Stromal cell of bone marrow (primary cell): Measurements from ENCODE around the gene B4GALT7.

Experiments used
- DNase-seq: peaks from one replicate; pipeline ENCODE4 v3.0.0-alpha.2; 2012; ENCODE audit warnings: low read depth

B4GALT7 gene

DNA sequence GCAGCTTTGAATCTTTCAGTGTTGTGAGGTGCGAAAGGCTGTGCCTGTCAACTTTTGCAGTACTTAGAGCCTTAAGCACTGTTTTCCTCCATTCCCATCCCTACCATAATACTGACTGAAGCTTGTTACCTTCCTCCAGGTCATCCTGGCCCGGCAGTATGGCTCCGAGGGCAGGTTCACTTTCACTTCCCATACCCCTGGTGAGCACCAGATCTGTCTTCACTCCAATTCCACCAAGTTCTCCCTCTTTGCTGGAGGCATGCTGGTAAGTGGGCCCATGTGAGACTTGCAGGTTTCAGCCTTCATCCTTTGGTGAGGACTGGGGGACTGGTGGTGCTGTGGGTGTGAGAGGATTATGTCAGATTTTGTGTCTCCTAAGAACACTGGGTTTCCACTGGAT lies 6.4 kb upstream of the B4GALT7 start:
- no peak for DNase-seq

DNA sequence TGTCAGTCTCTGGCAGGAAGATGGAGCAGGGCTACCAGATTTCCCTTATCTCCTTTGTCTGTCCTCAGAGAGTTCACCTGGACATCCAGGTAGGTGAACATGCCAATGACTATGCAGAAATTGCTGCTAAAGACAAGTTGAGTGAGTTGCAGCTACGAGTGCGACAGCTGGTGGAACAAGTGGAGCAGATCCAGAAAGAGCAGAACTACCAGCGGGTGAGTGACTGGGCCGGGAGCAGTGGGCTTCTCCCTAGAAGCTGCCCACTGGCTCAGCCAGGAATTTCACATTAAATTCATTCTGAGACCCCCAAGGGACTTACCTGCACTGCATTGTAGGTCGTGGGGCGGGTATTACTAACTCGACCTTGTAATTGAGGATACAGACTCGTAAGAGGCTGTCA lies 5.9 kb upstream of the B4GALT7 start:
- DNase-seq: no peak

DNA sequence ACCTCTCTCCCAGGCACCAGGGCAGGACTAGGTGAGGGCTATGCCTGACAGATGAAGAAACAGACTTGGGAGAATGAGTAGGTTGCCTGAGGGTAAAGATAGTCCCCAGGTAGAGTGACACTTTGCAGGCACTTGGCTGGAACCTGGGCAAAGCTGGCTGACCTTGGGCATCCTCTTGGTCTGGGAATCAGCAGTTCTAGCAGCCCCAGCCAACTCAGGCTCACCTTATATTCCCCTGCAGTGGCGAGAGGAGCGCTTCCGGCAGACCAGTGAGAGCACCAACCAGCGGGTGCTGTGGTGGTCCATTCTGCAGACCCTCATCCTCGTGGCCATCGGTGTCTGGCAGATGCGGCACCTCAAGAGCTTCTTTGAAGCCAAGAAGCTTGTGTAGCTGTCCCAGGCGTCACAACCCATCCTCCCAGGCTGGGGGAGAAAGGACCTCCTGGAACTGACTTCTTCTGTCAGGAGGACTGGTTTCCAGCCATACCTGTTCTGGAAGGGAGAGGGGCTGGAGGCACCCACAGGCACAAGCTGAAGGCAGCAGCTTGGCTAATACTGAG lies 4.8 kb upstream of the B4GALT7 start:
- no peak for DNase-seq

DNA sequence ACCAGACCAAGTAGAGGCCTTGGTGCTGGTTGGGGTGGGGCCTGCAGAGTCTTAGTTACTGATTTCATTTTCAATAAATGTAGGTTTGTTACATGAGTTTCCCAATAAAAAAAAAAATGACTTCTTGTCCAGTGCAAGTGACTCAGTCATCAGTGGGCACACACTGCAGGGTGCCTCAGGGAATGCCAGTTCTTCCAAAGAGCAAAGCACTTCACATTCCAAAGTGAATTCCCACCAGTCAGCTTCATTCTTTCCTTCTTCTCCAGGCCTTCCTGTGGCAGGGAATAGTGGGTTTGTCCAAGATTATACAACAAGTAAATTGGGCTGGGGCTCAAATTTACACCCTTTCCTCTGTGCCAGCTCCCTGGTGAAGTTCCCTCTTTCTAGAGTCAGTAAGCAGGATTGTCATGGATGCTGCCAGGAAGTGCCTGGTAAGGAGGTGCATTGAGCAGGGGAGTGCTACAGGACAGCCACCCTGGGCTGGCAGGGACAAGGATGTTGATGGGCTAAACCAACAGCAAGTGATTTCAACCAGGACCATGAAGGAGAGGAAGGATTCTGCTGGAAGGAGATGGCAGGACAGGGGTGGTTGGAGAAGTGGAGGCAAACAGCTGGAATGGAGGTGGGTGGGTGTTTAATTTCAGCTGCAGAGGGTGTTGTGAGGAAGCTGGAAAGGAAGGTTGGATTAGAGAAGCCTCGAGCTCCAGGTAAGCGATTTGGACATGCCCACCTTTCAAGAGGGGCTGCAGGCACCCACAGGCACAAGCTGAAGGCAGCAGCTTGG lies 3.7 kb upstream of the B4GALT7 start:
- DNase-seq: no peak

DNA sequence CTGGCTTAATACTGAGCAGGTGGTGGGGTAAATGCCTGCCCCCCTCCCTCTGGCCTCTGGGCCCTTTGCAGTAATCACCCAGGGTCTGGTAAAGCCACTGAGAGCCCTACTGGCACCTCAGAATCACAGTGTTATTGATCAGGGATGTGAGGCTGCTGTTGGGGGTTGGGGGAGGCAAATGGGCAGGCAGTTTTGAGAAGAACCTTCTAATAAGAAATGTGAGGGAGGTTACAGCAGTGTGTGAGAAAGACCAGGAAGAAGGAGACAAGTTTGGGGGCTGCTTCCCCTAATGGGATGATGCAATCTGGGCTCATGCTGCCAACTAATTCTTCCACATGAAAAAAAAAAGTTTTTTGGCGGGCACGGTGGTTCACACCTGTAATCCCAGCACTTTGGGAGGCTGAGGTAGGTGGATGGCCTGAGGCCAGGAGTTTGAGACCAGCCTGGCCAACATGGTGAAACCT lies 3.1 kb upstream of the B4GALT7 start:
- no peak for DNase-seq

DNA sequence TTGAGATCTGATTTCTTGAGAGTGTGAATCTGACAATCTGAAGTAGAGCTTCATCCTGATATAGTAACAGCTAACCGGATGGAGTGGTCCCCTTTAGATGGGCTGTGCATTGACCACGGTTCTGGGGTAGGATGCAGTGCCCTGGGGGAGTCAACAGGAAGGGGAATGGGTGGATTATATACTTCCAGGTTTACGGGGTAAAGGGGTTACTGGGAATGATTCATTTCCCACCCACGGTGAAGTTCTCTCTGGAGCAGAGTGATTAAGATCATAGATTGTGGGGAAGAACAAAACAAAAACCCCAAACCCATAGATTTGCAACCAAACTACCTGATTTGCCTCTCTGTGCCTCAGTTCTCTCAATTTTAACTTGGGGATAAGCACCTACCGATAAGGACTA lies 1.5 kb upstream of the B4GALT7 start:
- DNase-seq: no peak

DNA sequence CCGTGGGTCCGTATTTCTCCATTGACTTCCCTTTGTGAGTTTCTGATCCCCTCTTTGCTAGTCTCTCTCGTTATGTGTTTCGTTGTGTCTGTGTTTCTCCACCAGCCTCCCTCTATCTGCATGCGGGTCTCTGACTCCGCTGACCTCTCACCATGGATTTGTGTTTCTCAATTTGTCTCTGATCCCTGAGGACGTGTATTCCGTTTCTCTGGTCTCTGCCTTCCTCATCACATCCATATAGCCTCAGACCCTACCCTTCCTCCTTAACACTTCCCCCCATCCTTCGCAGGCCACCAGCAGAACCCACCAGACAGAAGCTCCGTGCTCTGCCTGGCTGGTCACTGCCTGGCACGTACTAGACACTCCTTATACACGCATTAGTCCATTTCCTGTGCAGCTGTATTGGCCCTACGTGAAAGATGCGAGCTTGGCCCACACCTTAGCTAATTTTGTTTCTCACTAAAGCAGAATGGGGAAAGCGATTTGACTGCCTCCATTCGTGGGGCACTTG lies 631 bp downstream of the B4GALT7 start:
- DNase-seq: no peak

DNA sequence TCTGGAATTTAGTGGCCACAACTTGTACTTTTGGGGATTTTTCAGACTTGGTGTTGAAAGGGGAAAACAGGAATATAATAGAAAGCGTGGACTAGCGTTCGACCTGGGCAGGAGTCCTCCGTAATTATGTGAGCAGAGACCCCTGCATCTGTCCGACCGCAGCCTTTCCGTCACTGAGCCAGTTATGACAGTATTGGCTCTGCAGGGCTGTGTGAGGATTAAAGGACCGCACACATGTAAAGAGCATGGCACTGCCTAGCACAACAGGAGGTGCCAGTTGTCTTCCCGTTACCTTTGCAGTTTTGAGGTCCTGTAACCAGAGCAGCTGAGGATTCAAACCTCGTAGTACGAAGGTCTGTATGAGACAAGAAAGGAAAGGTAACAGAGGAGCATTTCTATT lies 1.2 kb downstream of the B4GALT7 start:
- DNase-seq: no peak

DNA sequence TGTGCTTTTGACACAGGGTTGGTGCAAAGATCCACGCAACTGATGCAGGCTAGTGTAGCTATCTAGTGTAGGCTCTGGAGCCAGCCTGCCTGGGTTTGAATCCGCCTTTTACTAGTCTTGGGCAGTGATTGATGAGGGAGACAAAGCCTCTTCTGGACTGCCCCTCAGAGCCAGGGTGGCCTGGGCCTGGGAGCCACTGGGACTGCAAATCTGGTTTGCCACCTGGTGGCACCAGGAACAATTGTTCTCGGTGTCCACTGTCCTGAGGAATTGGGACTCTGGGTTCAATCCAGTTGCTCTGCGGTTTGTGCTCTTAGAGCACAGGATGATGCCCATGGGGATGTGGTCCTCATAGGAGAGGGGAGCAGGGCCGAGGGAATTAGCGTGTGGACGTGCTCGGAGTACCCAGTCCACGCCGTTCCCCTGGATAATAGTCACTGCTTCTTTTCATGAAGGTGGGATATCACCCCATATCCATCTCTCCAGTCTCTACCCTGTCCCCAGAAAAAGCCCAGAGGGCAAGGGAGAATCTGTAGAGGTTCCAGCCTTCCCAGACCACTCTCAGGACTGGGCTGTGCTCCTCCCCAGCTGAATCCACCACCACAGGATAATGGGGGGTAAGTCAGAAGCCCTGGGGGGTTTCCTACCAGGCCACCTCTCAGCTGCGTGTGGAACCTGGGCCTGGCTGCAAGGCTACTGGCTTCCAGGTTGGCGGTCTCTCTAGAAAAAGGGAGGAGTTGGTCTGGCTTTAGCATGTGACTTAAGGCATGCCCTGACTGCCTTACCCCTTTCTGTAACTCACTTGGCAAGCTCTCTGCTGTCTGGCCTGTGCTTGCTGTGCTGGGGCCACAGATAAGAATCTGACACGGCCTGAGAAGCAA lies 1.9 kb downstream of the B4GALT7 start:
- no peak for DNase-seq

DNA sequence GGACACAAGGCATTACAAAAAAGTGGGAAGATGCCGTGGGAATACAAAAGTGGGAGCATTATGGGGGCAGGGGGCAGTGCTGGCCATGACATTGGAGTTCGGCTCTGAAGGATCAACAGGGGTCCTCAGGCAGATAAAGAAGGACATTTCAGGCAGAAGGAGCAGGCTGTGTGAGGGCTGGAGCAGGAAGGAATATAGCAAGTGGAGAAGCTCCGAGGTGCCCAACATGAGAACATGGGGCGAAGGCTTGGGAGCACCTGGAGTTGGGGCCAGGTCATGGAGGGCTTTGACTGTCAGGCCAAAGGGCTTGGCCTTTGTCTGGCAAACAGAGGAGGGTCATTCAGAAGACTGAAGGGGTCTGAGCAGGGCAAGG lies 2.5 kb downstream of the B4GALT7 start:
- no peak for DNase-seq

DNA sequence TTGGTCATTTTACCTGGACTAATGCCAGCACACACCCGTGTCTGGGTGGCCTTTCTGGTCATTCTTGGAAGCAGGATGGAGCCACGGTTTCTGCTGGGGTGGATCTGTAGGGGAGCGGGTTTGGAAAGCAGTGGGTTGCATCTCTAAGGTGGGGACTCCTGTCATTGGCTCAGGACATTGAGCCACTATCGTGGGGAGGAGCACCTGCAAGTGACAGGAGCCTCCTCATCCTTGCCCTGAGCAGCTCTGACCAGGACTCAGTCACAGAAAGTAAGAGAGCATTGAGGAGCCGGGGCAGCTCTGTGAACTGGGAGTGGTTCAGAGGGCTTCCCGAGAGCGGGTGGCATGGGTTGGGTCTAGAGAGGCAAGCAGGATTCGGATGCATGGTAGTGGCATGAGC lies 3.7 kb downstream of the B4GALT7 start:
- no peak for DNase-seq

DNA sequence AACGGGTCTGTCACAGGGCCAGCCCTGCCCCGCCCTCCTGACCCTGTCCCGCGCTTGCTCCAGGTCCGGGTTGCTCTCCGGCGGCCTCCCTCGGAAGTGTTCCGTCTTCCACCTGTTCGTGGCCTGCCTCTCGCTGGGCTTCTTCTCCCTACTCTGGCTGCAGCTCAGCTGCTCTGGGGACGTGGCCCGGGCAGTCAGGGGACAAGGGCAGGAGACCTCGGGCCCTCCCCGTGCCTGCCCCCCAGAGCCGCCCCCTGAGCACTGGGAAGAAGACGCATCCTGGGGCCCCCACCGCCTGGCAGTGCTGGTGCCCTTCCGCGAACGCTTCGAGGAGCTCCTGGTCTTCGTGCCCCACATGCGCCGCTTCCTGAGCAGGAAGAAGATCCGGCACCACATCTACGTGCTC lies 4.2 kb downstream of the B4GALT7 start:
- DNase-seq: no peak

DNA sequence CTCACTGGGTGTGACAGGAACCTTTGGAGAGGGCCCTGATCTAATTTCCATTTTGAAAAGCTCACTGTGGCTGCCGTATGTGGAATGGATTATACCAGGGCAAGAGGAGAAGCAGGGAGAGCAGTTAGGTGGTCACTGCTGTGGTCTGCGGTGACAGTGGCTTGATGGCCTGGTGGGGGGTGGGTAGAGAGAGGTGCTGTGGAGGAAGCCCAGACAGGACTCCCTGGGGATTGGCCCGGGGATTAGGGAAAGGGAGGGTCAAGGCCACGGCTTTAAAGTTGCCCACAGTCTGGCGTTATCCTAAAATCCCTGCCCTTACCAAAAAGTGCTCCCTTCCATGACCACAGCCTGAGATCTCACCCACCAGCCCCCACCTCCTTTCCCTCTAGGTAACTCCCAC lies 4.7 kb downstream of the B4GALT7 start:
- DNase-seq: no peak

DNA sequence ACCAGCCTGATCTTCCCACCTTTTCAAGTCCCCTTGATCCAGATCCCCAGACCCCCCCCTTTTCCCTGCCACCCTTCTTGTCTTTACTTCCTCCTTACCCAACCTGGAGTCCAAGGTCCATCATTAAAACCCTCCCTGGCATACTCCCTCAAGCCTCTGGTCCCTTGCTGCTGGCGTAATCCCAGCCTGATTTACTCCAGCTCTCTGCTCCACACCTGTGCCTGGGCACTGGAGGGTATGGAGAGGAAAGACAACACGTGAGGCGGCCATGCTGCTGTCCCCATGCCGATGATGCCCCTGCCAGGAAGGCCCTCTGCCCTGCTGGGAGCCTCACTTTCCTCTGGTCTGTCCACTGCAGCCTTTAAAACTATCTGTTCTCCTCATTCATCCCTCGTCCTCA lies 5.1 kb downstream of the B4GALT7 start:
- DNase-seq: no peak

DNA sequence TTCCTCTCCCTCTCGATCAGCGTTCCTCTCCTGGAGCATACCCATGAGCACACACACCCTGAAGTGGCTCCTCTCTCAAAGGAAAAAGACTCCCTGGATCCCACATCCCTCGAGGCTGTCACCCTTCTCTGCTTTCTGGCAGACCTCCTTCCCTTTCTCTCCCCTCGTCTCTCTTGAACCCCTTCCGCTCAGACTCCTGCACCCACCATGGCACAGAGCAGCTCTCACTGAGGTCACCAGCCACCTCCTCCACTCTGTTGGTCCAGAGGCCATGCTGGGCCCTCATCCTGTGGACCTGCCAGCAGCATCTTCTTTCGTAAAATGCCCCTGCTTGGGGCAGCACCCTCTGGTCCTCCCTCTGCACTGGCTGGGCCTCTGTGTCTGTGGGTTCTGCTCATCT lies 5.7 kb downstream of the B4GALT7 start:
- no peak for DNase-seq

DNA sequence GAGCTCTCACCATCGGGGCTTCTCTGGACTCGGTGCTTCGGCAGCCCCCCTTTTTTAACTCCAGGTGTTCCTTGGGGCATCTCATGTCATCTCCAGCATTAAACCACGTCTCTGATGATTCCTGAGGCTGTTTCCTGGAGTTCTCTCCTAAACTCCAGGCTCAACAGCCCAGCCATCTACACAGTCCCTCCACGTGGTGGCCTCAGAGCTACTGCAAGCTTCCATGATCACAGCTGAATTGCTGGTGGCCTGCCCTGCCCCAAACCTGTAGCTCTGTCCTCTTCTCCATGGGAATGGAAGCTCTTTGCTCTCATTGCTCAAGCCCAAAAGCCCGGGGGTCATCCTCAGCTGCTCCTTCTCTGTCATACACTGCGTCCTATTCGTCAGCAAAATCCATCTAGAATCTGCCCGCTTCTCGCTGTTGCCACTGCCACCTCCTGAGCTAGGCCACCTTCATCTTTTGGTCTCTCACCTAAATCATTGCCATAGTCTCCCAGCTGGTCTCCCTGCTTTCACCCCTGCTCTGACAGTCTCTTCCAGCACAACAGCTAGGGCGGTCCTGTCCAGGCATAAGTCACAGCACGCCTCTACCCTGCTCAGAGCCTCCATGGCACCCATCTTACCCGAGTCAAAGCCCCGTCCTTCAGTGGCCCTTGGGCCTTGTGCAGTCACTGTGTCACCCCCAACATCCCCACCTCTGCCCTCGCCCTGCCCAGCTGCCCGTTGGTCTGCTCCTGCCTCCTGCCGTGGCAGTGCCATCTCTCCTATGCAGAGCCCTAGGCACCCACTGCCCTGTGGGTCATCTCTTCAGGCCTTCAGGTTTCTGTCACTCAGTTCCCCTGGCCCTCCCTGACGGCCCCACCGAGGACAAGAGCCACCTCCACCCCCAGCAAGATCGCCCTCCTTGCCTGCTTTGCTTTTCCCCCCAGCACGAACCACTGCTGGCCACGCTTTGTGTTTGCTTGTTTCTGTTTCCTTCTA lies 6.4 kb downstream of the B4GALT7 start:
- no peak for DNase-seq

DNA sequence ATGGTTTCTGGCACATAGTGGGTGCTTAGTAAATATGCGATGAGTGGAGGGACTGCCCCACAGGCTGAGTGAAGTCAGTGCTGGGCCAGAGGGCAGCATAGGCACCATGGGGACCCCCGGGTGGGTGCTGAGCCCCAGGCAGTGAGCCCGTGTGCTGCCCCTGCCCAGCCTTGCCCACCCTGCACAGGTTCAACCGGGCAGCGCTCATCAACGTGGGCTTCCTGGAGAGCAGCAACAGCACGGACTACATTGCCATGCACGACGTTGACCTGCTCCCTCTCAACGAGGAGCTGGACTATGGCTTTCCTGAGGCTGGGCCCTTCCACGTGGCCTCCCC lies 7.2 kb downstream of the B4GALT7 start:
- DNase-seq: no peak

DNA sequence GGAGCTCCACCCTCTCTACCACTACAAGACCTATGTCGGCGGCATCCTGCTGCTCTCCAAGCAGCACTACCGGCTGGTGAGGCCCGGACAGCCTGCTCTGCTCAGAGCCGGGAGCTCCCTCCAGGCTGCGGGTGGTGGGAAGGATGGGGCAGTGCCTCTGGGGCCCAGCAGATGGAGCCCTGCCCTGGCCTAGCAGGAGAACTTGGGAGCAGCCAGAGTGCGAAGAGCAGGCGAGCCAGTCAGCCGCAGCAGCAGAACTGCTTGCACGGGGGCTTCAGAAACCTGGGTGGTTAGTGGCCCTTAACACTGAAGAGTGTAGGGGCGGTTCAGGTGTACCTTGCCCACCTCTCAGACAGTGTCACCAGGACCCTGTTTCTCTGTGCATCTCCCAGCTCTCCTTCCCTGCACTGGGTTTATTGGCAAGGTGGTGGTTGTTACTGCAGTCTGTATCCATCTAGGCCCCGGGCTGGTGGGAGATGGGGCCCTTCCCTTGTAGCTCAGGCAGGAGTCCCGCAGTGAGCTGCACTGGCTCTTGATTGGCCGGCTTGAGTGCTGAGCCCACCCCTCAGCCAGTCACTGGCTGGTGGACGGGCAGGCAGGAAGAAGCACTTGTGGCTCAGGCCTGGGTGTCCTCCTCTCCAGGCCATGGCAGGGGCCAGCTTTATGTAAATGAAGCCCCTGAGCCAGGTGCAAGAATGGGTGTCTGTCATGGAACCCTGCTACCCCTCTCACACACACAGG lies 7.7 kb downstream of the B4GALT7 start:
- peak; percentile 54 for DNase-seq

DNA sequence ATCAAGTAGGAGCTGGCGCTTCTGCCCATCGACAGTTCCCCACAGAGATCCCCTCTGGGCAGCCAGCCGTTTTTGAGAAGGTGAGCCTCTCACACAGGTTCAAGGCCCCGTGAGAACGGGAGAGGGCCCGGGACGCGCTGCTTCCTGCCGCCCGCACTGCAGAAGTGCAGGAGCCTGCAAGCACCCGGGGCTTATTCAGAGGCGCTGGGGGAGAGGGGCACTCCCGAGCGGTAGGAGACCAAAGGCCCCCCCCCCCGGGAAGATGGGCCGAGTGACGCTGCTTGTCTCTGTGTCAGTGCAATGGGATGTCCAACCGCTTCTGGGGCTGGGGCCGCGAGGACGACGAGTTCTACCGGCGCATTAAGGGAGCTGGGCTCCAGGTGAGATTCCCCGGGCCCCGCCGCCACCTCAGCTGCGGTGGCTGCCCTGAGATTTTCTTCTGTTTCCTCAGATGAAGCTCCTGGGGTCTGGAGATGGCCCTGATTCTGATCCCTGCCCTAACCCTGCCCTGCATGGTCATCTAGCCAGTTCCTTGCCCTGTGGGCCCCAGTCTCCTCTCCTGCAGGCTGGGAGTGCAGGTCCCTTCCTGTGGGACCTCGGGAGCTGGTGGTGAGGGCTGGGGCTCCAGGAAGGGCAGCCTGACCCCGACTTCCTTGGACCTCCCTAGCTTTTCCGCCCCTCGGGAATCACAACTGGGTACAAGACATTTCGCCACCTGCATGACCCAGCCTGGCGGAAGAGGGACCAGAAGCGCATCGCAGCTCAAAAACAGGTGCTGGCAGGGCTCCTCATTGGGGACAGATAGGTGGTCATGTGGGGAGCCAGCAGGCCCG lies 8.5 kb downstream of the B4GALT7 start:
- DNase-seq: no peak
